GM21528 (cell line): Measurements from ENCODE around the gene PLXNC1.

ENCODE experiments used
- ATAC-seq: cut with Tn5 transposase; IDR thresholded peaks from one replicate; pipeline ENCODE4 v1.9.1; 2021; ENCODE audit warnings: mild to moderate bottlenecking, moderate library complexity; ENCODE audit not compliant: unreplicated experiment, low FRiP score

The PLXNC1 gene

GRCh38 chr12:94228488-94228907, 80.1 kb downstream of the PLXNC1 start:
- no peak for ATAC-seq

- ATAC-seq = no peak
These were observed 81.5 kb downstream of the PLXNC1 start for GRCh38 chr12:94229902-94230301.

GRCh38 chr12:94230357-94230905, 82.1 kb downstream of the PLXNC1 start:
- ATAC-seq = no peak

- ATAC-seq = no peak
These were observed 83.3 kb downstream of the PLXNC1 start for GRCh38 chr12:94231709-94232108.

- ATAC-seq = no peak
These were observed 87.5 kb downstream of the PLXNC1 start for GRCh38 chr12:94235848-94236247.

GRCh38 chr12:94239332-94239993, 91.1 kb downstream of the PLXNC1 start:
- ATAC-seq = no peak

GRCh38 chr12:94240171-94240570, 91.8 kb downstream of the PLXNC1 start:
- ATAC-seq = peak; percentile 88

- no peak for ATAC-seq
These were observed 94.5 kb downstream of the PLXNC1 start for GRCh38 chr12:94242901-94243300.

GRCh38 chr12:94244165-94245133, 96.1 kb downstream of the PLXNC1 start:
- ATAC-seq = peak; percentile 64

GRCh38 chr12:94245631-94246383, 97.4 kb downstream of the PLXNC1 start:
- no peak for ATAC-seq

- no peak for ATAC-seq
These were observed 98.9 kb downstream of the PLXNC1 start for GRCh38 chr12:94247246-94247645.

- no peak for ATAC-seq
These were observed 100.2 kb downstream of the PLXNC1 start for GRCh38 chr12:94248582-94248981.

GRCh38 chr12:94250130-94250529, 101.8 kb downstream of the PLXNC1 start:
- no peak for ATAC-seq

- no peak for ATAC-seq
These were observed 105.9 kb downstream of the PLXNC1 start for GRCh38 chr12:94254270-94254669.

GRCh38 chr12:94255006-94255405, 106.6 kb downstream of the PLXNC1 start:
- no peak for ATAC-seq

- ATAC-seq = no peak
These were observed 107.1 kb downstream of the PLXNC1 start for GRCh38 chr12:94255428-94255827.

- no peak for ATAC-seq
These were observed 110.2 kb downstream of the PLXNC1 start for GRCh38 chr12:94258593-94258992.

- ATAC-seq = no peak
These were observed 111.6 kb downstream of the PLXNC1 start for GRCh38 chr12:94260017-94260416.

- no peak for ATAC-seq
These were observed 112.3 kb downstream of the PLXNC1 start for GRCh38 chr12:94260717-94261116.

- no peak for ATAC-seq
These were observed 112.7 kb downstream of the PLXNC1 start for GRCh38 chr12:94261119-94261518.

GRCh38 chr12:94261786-94262185, 113.4 kb downstream of the PLXNC1 start:
- no peak for ATAC-seq
